SK-N-SH (cell line): ENCODE measurements around the gene STRN. TPM values are rescaled to one million over a fixed set of nuclear protein-coding genes. Genes with fewer than 3 reads are reported as not detected.
"Not testable (repeated sequence)": the region's sequence is repeated elsewhere in the genome, so short reads cannot be mapped to it uniquely, and the experiment has no call there.

ENCODE experiments used
- CTCF ChIA-PET: fragments of 300-600, 350-600 bp; formaldehyde crosslinking; extraction: SDS; loops from one replicate; lab custom pipeline; 2021; lab: Yijun Ruan, JAX
- POLR2A ChIA-PET: fragments of 350-600 bp; sonication (Branson Sonifier 250); formaldehyde crosslinking; extraction: SDS; loops from one replicate; lab custom pipeline; 2020; ENCODE audit warnings: antibody characterized with exemption, inconsistent platforms; lab: Yijun Ruan, JAX
- DNase-seq: peaks from one replicate; pipeline ENCODE4 v3.0.0; 2012
- H2AFZ ChIP-seq: fragments of 200-600 bp; sonication (generic); 2 replicates; pipeline ENCODE4 v1.8.1; 2016; ENCODE audit warnings: antibody characterized with exemption, mild to moderate bottlenecking, low read depth
- H3F3A ChIP-seq: fragments of 200-600 bp; sonication (generic); replicated peaks from 2 replicates; pipeline ENCODE3; 2016; ENCODE audit warnings: antibody characterized with exemption, mild to moderate bottlenecking; ENCODE audit not compliant: insufficient read depth
- H3K27ac ChIP-seq, 2 experiments: fragments of 200-500 bp in 1 of 2; fragments of 200-600 bp in 1 of 2; sonication (Bioruptor generic) in 1 of 2; sonication (generic), shearing (Covaris generic) in 1 of 2; 2 replicates each; pipeline versions ENCODE4 v1.5.1 to v1.6.1; 2014 to 2016; ENCODE audit warnings: low read depth in 2 of 2, inconsistent platforms in 1 of 2, low read length in 1 of 2, mild to moderate bottlenecking in 1 of 2, mixed read lengths in 1 of 2
- H3K27me3 ChIP-seq: fragments of 200-600 bp; sonication (generic), shearing (Covaris generic); 2 replicates; pipeline ENCODE4 v1.6.1; 2016; ENCODE audit warnings: mixed run types; ENCODE audit not compliant: insufficient read depth
- H3K36me3 ChIP-seq, 2 experiments: fragments of 200-500 bp in 1 of 2; fragments of 200-600 bp in 1 of 2; sonication (Bioruptor generic) in 1 of 2; sonication (generic) in 1 of 2; replicated peaks in 1 of 2; 2 replicates each; pipeline versions ENCODE3 to v1.5.1; 2014 to 2016; ENCODE audit warnings: low read length in 1 of 2, mild to moderate bottlenecking in 1 of 2; ENCODE audit not compliant: insufficient read depth in 2 of 2, control insufficient read depth in 1 of 2
- H3K4me1 ChIP-seq, 2 experiments: fragments of 200-500 bp in 1 of 2; fragments of 200-600 bp in 1 of 2; sonication (Bioruptor generic) in 1 of 2; sonication (generic), shearing (Covaris generic) in 1 of 2; 2 replicates each; pipeline versions ENCODE4 v1.5.1 to v1.6.1; 2014 to 2016; ENCODE audit warnings: low read depth in 1 of 2, low read length in 1 of 2, mixed run types in 1 of 2; ENCODE audit not compliant: insufficient read depth in 2 of 2, control insufficient read depth in 1 of 2
- H3K4me2 ChIP-seq: fragments of 200-600 bp; sonication (generic), shearing (Covaris generic); 2 replicates; pipeline ENCODE4 v1.6.1; 2017; ENCODE audit warnings: mixed run types
- H3K4me3 ChIP-seq, 2 experiments: fragments of 200-500 bp in 1 of 2; fragments of 200-600 bp in 1 of 2; sonication (Bioruptor generic) in 1 of 2; sonication (generic), shearing (Covaris generic) in 1 of 2; 2 replicates each; pipeline versions ENCODE4 v1.5.1 to v1.8.1; 2014 to 2016; ENCODE audit warnings: low read depth in 2 of 2, inconsistent platforms in 1 of 2, low read length in 1 of 2, mild to moderate bottlenecking in 1 of 2, mixed read lengths in 1 of 2, moderate library complexity in 1 of 2
- H3K79me2 ChIP-seq: fragments of 200-600 bp; sonication (generic); 2 replicates; pipeline ENCODE4 v1.8.1; 2017; ENCODE audit warnings: mild to moderate bottlenecking; ENCODE audit not compliant: insufficient read depth
- H3K9ac ChIP-seq: fragments of 200-600 bp; sonication (generic); 2 replicates; pipeline ENCODE4 v1.6.1; 2017; ENCODE audit warnings: mixed run types
- H3K9me2 ChIP-seq: fragments of 200-600 bp; sonication (generic); 2 replicates; pipeline ENCODE4 v1.6.1; 2017; ENCODE audit warnings: mixed run types
- H3K9me3 ChIP-seq: fragments of 200-600 bp; sonication (generic); 2 replicates; pipeline ENCODE4 v1.6.1; 2017; ENCODE audit warnings: mixed run types, mild to moderate bottlenecking, moderate library complexity
- H4K20me1 ChIP-seq: fragments of 200-600 bp; sonication (generic); 2 replicates; pipeline ENCODE4 v1.6.1; 2017; ENCODE audit warnings: mild to moderate bottlenecking, mixed run types; ENCODE audit not compliant: insufficient read depth
- CHD2 ChIP-seq: fragments of 150-350 bp; IDR thresholded peaks from 2 replicates; pipeline ENCODE4 v1.6.1; 2018; ENCODE audit warnings: low read length; ENCODE audit not compliant: partially characterized antibody
- FOSL2 ChIP-seq: IDR thresholded peaks from 2 replicates; pipeline ENCODE4 v1.4.0; 2012; ENCODE audit warnings: low read depth, mild to moderate bottlenecking, moderate library complexity, borderline replicate concordance
- GABPA ChIP-seq: IDR thresholded peaks from 2 replicates; pipeline ENCODE4 v1.4.0; 2012; ENCODE audit warnings: low read depth, mild to moderate bottlenecking
- JUND ChIP-seq: IDR thresholded peaks from 2 replicates; pipeline ENCODE4 v1.4.0; 2012
- REST ChIP-seq: IDR thresholded peaks from 2 replicates; pipeline ENCODE4 v1.6.1; 2012; ENCODE audit warnings: mild to moderate bottlenecking, low read depth, low read length, moderate library complexity
- RXRA ChIP-seq: IDR thresholded peaks from 2 replicates; pipeline ENCODE4 v1.4.0; 2012; ENCODE audit warnings: low read depth, mild to moderate bottlenecking, borderline replicate concordance
- TAF1 ChIP-seq: IDR thresholded peaks from 2 replicates; pipeline ENCODE4 v1.6.1; 2012; ENCODE audit warnings: low read depth, mild to moderate bottlenecking, low read length, moderate library complexity, borderline replicate concordance
- USF2 ChIP-seq: fragments of 150-350 bp; IDR thresholded peaks from 2 replicates; pipeline ENCODE4 v1.6.1; 2017; ENCODE audit warnings: antibody characterized with exemption, low read length, low read depth, borderline replicate concordance
- WGBS: methylation state at CpG from one replicate; pipeline ENCODE4 v1.1.6; 2017; ENCODE audit warnings: low lambda C conversion rate; 5-methylcytosine and 5-hydroxymethylcytosine counted together
- polyA plus RNA-seq, 3 experiments: library from polyadenylated mRNA; depleted of rRNA; stranded (reverse); fragments of >200 nt; gene quantifications; 2 replicates each; pipeline ENCODE4 v1.2.3, GENCODE V29; 2012

Gene STRN
- polyA plus RNA-seq, 1 of the 3 experiments (the other 2 are of a cell fraction) = 4.8 TPM

DNA sequence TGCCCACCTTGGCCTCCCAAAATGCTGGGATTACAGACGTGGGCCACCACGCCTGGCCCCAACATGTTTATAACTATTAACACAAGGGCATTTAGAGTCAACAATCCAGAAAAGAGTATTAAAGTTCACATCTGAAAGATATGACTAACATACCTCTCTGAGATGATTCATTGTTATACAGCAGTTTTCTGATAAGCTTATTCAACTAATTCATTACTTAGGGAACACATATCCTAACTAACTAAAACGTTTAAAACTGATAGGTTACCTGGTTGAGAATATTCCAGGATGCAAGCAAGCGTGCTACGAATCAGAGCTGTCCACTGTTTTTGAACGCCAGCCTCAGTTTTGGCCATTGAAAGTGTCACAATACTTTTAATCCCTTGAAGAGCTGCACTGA lies 34.0 kb upstream of the STRN start:
- Histone ChIP-seq H2AFZ (no peak overlapping the region), H3F3A (peaks cover 5% of the 10 kb centered on the region), H3K27ac (no peak overlapping the region), H3K79me2 (no peaks in the 10 kb centered on the region), H3K4me1 (peaks cover 0 to 5% of the 10 kb centered on the region in 2 experiments; a peak in 1 of 4 replicates), H3K4me2 (no peak overlapping the region), H3K9me3 (no peaks in the 10 kb centered on the region), H3K27me3 (no peaks in the 10 kb centered on the region), H4K20me1 (no peaks in the 10 kb centered on the region), H3K9me2 (no peaks in the 10 kb centered on the region), H3K9ac (no peak overlapping the region), H3K4me3 (no peak overlapping the region), H3K36me3 (peaks cover 55 to 74% of the 10 kb centered on the region in 2 experiments)
- no peak for DNase-seq
- POLR2A ChIA-PET = no interaction called here
- TF ChIP-seq FOSL2 = peak; percentile 29; the same call in 1 of the 2 replicates
- 0 out of 2 replicates have a peak, but pooled peaks have one; percentile 14 for TF ChIP-seq JUND
- TF ChIP-seq GABPA = no peak
- TF ChIP-seq TAF1 = no peak
- CTCF ChIA-PET = no interaction called here
- 79% methylated on average over 6 of the region's 6 CpGs for WGBS

DNA sequence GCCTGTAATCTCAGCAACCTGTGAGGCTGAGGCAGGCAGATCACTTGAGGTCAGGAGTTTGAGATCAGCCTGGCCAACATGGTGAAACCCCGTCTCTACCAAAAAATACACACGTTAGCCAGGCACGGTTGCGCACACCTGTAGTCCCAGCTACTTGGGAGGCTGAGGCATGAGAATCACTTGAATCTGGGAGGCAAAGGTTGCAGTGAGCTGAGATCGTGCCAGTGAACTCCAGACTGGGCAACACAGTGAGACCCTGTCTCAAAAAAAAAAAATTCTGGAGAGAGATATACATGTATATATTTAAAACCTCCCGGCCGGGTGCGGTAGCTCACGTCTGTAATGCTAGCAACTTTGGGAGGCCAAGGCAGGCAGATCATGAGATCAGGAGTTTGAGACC lies 33.1 kb upstream of the STRN start:
- CTCF ChIA-PET, H3K4me3 ChIP-seq: not testable (repeated sequence)
- 94% methylated on average over 9 of the region's 9 CpGs for WGBS

GRCh38 chr2:36993841-36994620 lies 27.7 kb upstream of the STRN start:
- H3K9me3 ChIP-seq = no peaks in the 10 kb centered on the region
- TF ChIP-seq CHD2 = no peak
- no peak for TF ChIP-seq REST
- TF ChIP-seq USF2 = no peak
- TF ChIP-seq RXRA = no peak
- H3K9ac ChIP-seq = no peak overlapping the region
- H3F3A ChIP-seq = peaks cover 4% of the 10 kb centered on the region
- no peak overlapping the region for H3K4me2 ChIP-seq
- H3K9me2 ChIP-seq = no peaks in the 10 kb centered on the region
- no peaks in the 10 kb centered on the region for H3K27me3 ChIP-seq
- no peaks in the 10 kb centered on the region for H3K79me2 ChIP-seq
- H3K4me1 ChIP-seq = no peaks in the 10 kb centered on the region
- H3K27ac ChIP-seq = no peak overlapping the region
- no peak overlapping the region for H3K4me3 ChIP-seq
- DNase-seq = no peak
- WGBS = 81% methylated on average over 6 of the region's 6 CpGs
- H3K36me3 ChIP-seq = peaks cover 19 to 41% of the 10 kb centered on the region in 2 experiments
- H2AFZ ChIP-seq = no peak overlapping the region
- POLR2A ChIA-PET = no interaction called here
- no peaks in the 10 kb centered on the region for H4K20me1 ChIP-seq
- CTCF ChIA-PET = no interaction called here

More for the DNA sequence above, 33.1 kb upstream of the STRN start:
- H3K9me2 ChIP-seq, DNase-seq, H3K27ac ChIP-seq, H3K27me3 ChIP-seq, H3K4me1 ChIP-seq, H3K4me2 ChIP-seq, H3F3A ChIP-seq, H2AFZ ChIP-seq, H3K9me3 ChIP-seq, POLR2A ChIA-PET, H3K9ac ChIP-seq, H3K79me2 ChIP-seq, H4K20me1 ChIP-seq: not testable (repeated sequence)
- H3K36me3 ChIP-seq = peaks cover 46 to 66% of the 10 kb centered on the region in 2 experiments
